GM19468 (cell line): Measurements from ENCODE around the gene MYOCD.

Experiments used
- ATAC-seq: cut with Tn5 transposase; IDR thresholded peaks from one replicate; pipeline ENCODE4 v1.9.1; 2021; ENCODE audit warnings: mild to moderate bottlenecking, moderate library complexity, moderate number of reproducible peaks; ENCODE audit not compliant: unreplicated experiment; ENCODE audit errors: extremely low read depth

MYOCD gene

DNA sequence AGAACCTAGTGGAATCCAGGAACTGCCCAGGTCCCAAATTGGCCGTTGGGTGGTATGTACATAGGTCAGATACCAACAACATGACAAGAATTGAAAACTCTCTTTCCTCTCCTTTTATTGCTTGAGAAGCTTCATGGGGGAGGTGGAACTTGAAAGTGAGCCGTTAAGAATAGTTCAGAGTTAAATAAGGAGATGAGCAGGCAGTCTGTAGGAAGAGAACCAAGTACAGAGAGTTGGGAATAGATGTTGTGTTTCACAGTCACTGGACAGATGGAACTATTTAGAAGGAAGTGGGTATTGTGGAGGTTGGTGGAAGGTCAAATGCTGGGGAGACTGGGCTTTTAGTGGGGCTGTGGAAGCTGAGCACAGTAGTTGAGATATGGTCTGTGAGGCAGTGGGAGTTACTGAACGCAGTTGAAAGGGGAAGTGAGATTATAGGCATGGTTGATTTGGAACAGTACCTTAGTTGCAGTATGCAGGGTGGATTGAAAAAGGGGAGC is 150.0 kb downstream of the MYOCD start:
- ATAC-seq: peak; percentile 99
